Suprapubic skin (tissue), 3 donors: Measurements from ENCODE around the gene ZDHHC1.

ENCODE experiments used
- CTCF ChIP-seq, 2 donors: fragments of 200-600 bp in 1 of 2; fragments of 450-650 bp in 1 of 2; sonication (generic) in 1 of 2; IDR thresholded peaks; one replicate each; pipeline ENCODE4 v1.5.1; 2016 to 2019; ENCODE audit warnings: antibody characterized with exemption in 2 of 2, mild to moderate bottlenecking in 1 of 2, moderate library complexity in 1 of 2
- EP300 ChIP-seq: sonication (generic); formaldehyde crosslinking; IDR thresholded peaks from one replicate; pipeline ENCODE4 v1.6.1; 2017; ENCODE audit warnings: antibody characterized with exemption

- no peak for TF ChIP-seq CTCF (IDR thresholded peaks at IDR 0.05)
- TF ChIP-seq EP300 = no peak
Observed at GRCh38 chr16:67458121-67458641, 41.9 kb upstream of the ZDHHC1 start.
